ENCODE data around the gene FSTL4. TPM values are rescaled to one million over a fixed set of nuclear protein-coding genes. Genes with fewer than 3 reads are reported as not detected.

Gene FSTL4
- total and polyA plus RNA-seq, 2 donors from 2014 or later: 0.09 to 4.0 TPM

- no peaks in the 10 kb centered on the region for H3K27me3 ChIP-seq (ENCODE audit: control insufficient read depth, insufficient read depth, low read length)
- no peak overlapping the region for H3K4me3 ChIP-seq (ENCODE audit: low read length in 3 of 3)
- DNase-seq: no peak
- TF ChIP-seq, protein P1, sequence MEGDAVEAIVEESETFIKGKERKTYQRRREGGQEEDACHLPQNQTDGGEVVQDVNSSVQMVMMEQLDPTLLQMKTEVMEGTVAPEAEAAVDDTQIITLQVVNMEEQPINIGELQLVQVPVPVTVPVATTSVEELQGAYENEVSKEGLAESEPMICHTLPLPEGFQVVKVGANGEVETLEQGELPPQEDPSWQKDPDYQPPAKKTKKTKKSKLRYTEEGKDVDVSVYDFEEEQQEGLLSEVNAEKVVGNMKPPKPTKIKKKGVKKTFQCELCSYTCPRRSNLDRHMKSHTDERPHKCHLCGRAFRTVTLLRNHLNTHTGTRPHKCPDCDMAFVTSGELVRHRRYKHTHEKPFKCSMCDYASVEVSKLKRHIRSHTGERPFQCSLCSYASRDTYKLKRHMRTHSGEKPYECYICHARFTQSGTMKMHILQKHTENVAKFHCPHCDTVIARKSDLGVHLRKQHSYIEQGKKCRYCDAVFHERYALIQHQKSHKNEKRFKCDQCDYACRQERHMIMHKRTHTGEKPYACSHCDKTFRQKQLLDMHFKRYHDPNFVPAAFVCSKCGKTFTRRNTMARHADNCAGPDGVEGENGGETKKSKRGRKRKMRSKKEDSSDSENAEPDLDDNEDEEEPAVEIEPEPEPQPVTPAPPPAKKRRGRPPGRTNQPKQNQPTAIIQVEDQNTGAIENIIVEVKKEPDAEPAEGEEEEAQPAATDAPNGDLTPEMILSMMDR (IDR thresholded peaks at IDR 0.05; ENCODE audit: borderline replicate concordance, extremely low read depth, insufficient read depth): no peak
- no peak overlapping the region for H3K27ac ChIP-seq (ENCODE audit: low read depth in 2 of 2, low read length in 2 of 2)
- no peaks in the 10 kb centered on the region for H3K9me3 ChIP-seq (ENCODE audit: control insufficient read depth in 2 of 3, insufficient read depth in 1 of 3, low read length in 3 of 3)
- no peak for FAIRE-seq
- H3K36me3 ChIP-seq (ENCODE audit: control insufficient read depth in 2 of 3, insufficient read depth in 3 of 3, low read length in 3 of 3): no peaks in the 10 kb centered on the region
- H3K4me1 ChIP-seq (ENCODE audit: control insufficient read depth in 2 of 3, insufficient read depth in 2 of 3, low read depth in 1 of 3, low read length in 3 of 3): no peaks in the 10 kb centered on the region
- no peak overlapping the region for H3K9ac ChIP-seq (ENCODE audit: low read length in 3 of 3)
- intact Hi-C loops (cut with DNase I): no loop called here
Measured at GRCh38 chr5:133564921-133565565, 47.3 kb downstream of the FSTL4 start.

- H3K9me3 ChIP-seq (ENCODE audit: control insufficient read depth in 2 of 3, insufficient read depth in 1 of 3, low read length in 3 of 3): no peaks in the 10 kb centered on the region
- no peaks in the 10 kb centered on the region for H3K4me1 ChIP-seq (ENCODE audit: control insufficient read depth in 2 of 3, insufficient read depth in 2 of 3, low read depth in 1 of 3, low read length in 3 of 3)
- no peaks in the 10 kb centered on the region for H3K36me3 ChIP-seq (ENCODE audit: control insufficient read depth in 2 of 3, insufficient read depth in 3 of 3, low read length in 3 of 3)
- FAIRE-seq: no peak
- intact Hi-C loops (cut with DNase I): no loop called here
- H3K4me3 ChIP-seq (ENCODE audit: low read length in 3 of 3): no peak overlapping the region
- no peak overlapping the region for H3K27ac ChIP-seq (ENCODE audit: low read depth in 2 of 2, low read length in 2 of 2)
- H3K9ac ChIP-seq (ENCODE audit: low read length in 3 of 3): no peak overlapping the region
- no peaks in the 10 kb centered on the region for H3K27me3 ChIP-seq (ENCODE audit: control insufficient read depth, insufficient read depth, low read length)
- TF ChIP-seq, protein P1 (IDR thresholded peaks at IDR 0.05; ENCODE audit: borderline replicate concordance, extremely low read depth, insufficient read depth): no peak
- DNase-seq: no peak
Measured at GRCh38 chr5:133562554-133562953, 49.8 kb downstream of the FSTL4 start.

GRCh38 chr5:133559960-133560359 lies 52.4 kb downstream of the FSTL4 start:
- no peaks in the 10 kb centered on the region for H3K27me3 ChIP-seq (ENCODE audit: control insufficient read depth, insufficient read depth, low read length)
- no peaks in the 10 kb centered on the region for H3K36me3 ChIP-seq (ENCODE audit: control insufficient read depth in 2 of 3, insufficient read depth in 3 of 3, low read length in 3 of 3)
- DNase-seq: no peak
- no peak for FAIRE-seq
- no peak overlapping the region for H3K4me3 ChIP-seq (ENCODE audit: low read length in 3 of 3)
- intact Hi-C loops (cut with DNase I): no loop called here
- TF ChIP-seq, protein P1 (IDR thresholded peaks at IDR 0.05; ENCODE audit: borderline replicate concordance, extremely low read depth, insufficient read depth): no peak
- H3K9me3 ChIP-seq (ENCODE audit: control insufficient read depth in 2 of 3, insufficient read depth in 1 of 3, low read length in 3 of 3): no peaks in the 10 kb centered on the region
- H3K9ac ChIP-seq (ENCODE audit: low read length in 3 of 3): no peak overlapping the region
- no peak overlapping the region for H3K27ac ChIP-seq (ENCODE audit: low read depth in 2 of 2, low read length in 2 of 2)
- no peaks in the 10 kb centered on the region for H3K4me1 ChIP-seq (ENCODE audit: control insufficient read depth in 2 of 3, insufficient read depth in 2 of 3, low read depth in 1 of 3, low read length in 3 of 3)

DNA sequence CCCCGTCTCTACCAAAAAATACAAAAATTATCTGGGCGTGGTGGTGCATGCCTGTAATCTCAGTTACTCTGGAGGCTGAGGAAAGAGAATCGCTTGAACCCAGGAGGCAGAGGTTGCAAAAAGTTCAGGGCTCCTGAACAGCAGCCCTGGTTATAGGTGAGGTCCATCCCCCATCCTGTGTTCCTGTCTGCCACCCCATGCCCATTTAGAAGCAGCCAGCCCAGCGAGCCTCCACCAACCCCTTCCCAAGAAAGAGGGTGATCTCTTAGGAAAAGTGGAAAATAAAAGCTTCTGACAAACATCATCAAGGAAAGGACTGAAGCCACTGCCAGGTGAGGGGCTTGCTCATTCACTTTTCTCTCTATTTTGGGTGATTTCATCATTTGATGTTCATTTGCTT lies 55.8 kb downstream of the FSTL4 start:
- Histone ChIP-seq H3K27ac (ENCODE audit: low read depth in 2 of 2, low read length in 2 of 2) (no peak overlapping the region), H3K9me3 (ENCODE audit: control insufficient read depth in 2 of 3, insufficient read depth in 1 of 3, low read length in 3 of 3) (no peaks in the 10 kb centered on the region), H3K36me3 (ENCODE audit: control insufficient read depth in 2 of 3, insufficient read depth in 3 of 3, low read length in 3 of 3) (no peaks in the 10 kb centered on the region), H3K4me3 (ENCODE audit: low read length in 3 of 3) (no peak overlapping the region), H3K27me3 (ENCODE audit: control insufficient read depth, insufficient read depth, low read length) (no peaks in the 10 kb centered on the region), H3K9ac (ENCODE audit: low read length in 3 of 3) (no peak overlapping the region), H3K4me1 (ENCODE audit: control insufficient read depth in 2 of 3, insufficient read depth in 2 of 3, low read depth in 1 of 3, low read length in 3 of 3) (no peaks in the 10 kb centered on the region)
- TF ChIP-seq, protein P1 (IDR thresholded peaks at IDR 0.05; ENCODE audit: borderline replicate concordance, extremely low read depth, insufficient read depth): no peak
- intact Hi-C loops (cut with DNase I): no loop called here
- FAIRE-seq: no peak
- DNase-seq: no peak
